Endothelial cell of umbilical vein (primary cell): ENCODE measurements around the gene MEF2C. TPM values are rescaled to one million over a fixed set of nuclear protein-coding genes. Genes with fewer than 3 reads are reported as not detected.

Experiments used
- BruUV-seq: library from RNA; stranded (reverse); fragments of 400-500 nt; replicated peaks from 2 replicates; lab custom pipeline; 2021; lab: Mats Ljungman, UMichigan
- CTCF ChIA-PET: fragments of 300-600, 350-600 bp; sonication (Branson Sonifier 250); formaldehyde crosslinking; loops from one replicate; lab custom pipeline; 2021; ENCODE audit warnings: antibody characterized with exemption, inconsistent platforms; lab: Charles Lee
- POLR2A ChIA-PET: fragments of 300-600, 350-600 bp; sonication (Branson Sonifier 250); formaldehyde crosslinking; loops from one replicate; lab custom pipeline; 2021; ENCODE audit warnings: antibody characterized with exemption, inconsistent platforms; lab: Charles Lee
- DNase-seq: peaks from one replicate; pipeline ENCODE4 v3.0.0-alpha.2; 2011; ENCODE audit warnings: low read depth, low spot score
- FAIRE-seq: peaks from 2 replicates; lab custom pipeline; 2011; peaks lifted over from hg19 to GRCh38; lab: Jason Lieb, UNC
- H2AFZ ChIP-seq: 2 replicates; pipeline ENCODE4 v1.6.0; 2012; ENCODE audit warnings: low read depth, low read length, control low read depth, inconsistent platforms
- H3K27ac ChIP-seq: 2 replicates; pipeline ENCODE4 v1.5.1; 2011; ENCODE audit warnings: low read depth, mild to moderate bottlenecking, control low read depth, low read length, moderate library complexity; ENCODE audit not compliant: insufficient read depth
- H3K27me3 ChIP-seq, 2 experiments: 2 replicates each; pipeline versions ENCODE4 v1.6.0 to v1.6.1; 2011; ENCODE audit warnings: low read length in 2 of 2, mixed read lengths in 1 of 2; ENCODE audit not compliant: control insufficient read depth in 2 of 2, insufficient read depth in 2 of 2
- H3K36me3 ChIP-seq, 2 experiments: 2 replicates in 1 of 2; 3 replicates in 1 of 2; pipeline ENCODE4 v1.5.1; 2011; ENCODE audit warnings: low read length in 2 of 2, mild to moderate bottlenecking in 1 of 2, moderate library complexity in 1 of 2; ENCODE audit not compliant: control insufficient read depth in 2 of 2, insufficient read depth in 2 of 2; ENCODE audit errors: extremely low read depth in 1 of 2
- H3K4me1 ChIP-seq: 3 replicates; pipeline ENCODE4 v1.5.1; 2011; ENCODE audit warnings: mild to moderate bottlenecking, low read length; ENCODE audit not compliant: control insufficient read depth, insufficient read depth; ENCODE audit errors: extremely low read depth
- H3K4me2 ChIP-seq: 2 replicates; pipeline ENCODE4 v1.6.1; 2011; ENCODE audit warnings: low read length, control low read depth, mixed read lengths; ENCODE audit not compliant: insufficient read depth
- H3K4me3 ChIP-seq, 3 experiments: fragments of 200-600 bp in 1 of 3; sonication (generic), shearing (Covaris generic) in 1 of 3; replicated peaks in 1 of 3; 2 replicates each; pipeline ENCODE4 v1.5.1; 2011 to 2016; ENCODE audit warnings: control low read depth in 3 of 3, low read length in 3 of 3, mild to moderate bottlenecking in 2 of 3, inconsistent platforms in 1 of 3, low read depth in 1 of 3, moderate library complexity in 1 of 3; ENCODE audit not compliant: insufficient read depth in 1 of 3
- H3K79me2 ChIP-seq: 2 replicates; pipeline ENCODE4 v1.6.0; 2012; ENCODE audit warnings: low read length, inconsistent platforms; ENCODE audit not compliant: control insufficient read depth, insufficient read depth
- H3K9ac ChIP-seq: replicated peaks from 2 replicates; pipeline ENCODE3; 2011; ENCODE audit warnings: low read length, control low read depth; ENCODE audit not compliant: insufficient read depth; ENCODE audit errors: extremely low read depth
- H3K9me1 ChIP-seq: replicated peaks from 3 replicates; pipeline ENCODE4 v1.6.0; 2011; ENCODE audit warnings: mild to moderate bottlenecking, low read length; ENCODE audit not compliant: control insufficient read depth, insufficient read depth; ENCODE audit errors: extremely low read depth
- H3K9me3 ChIP-seq: replicated peaks from 2 replicates; pipeline ENCODE4 v1.5.1; 2012; ENCODE audit warnings: low read length, inconsistent platforms; ENCODE audit not compliant: control insufficient read depth, insufficient read depth
- H4K20me1 ChIP-seq: replicated peaks from 2 replicates; pipeline ENCODE3; 2011; ENCODE audit warnings: mild to moderate bottlenecking, low read length; ENCODE audit not compliant: control insufficient read depth, insufficient read depth; ENCODE audit errors: extremely low read depth
- EZH2 ChIP-seq: IDR thresholded peaks from 2 replicates; pipeline ENCODE4 v1.6.1; 2012; ENCODE audit warnings: borderline replicate concordance, low read depth, mild to moderate bottlenecking, moderate library complexity, low read length, inconsistent platforms; ENCODE audit not compliant: severe bottlenecking
- FOS ChIP-seq: IDR thresholded peaks from 2 replicates; pipeline ENCODE4 v1.6.1; 2011; ENCODE audit warnings: mild to moderate bottlenecking, low read length, moderate library complexity, borderline replicate concordance; ENCODE audit not compliant: insufficient read depth
- GATA2 ChIP-seq: IDR thresholded peaks from 2 replicates; pipeline ENCODE4 v1.7.0; 2011; ENCODE audit warnings: low read depth, mild to moderate bottlenecking, moderate library complexity, mixed read lengths, low read length; ENCODE audit not compliant: insufficient read length, insufficient read depth
- JUN ChIP-seq: IDR thresholded peaks from 2 replicates; pipeline ENCODE4 v1.6.1; 2011; ENCODE audit warnings: borderline replicate concordance, low read depth; ENCODE audit not compliant: insufficient read length, insufficient read depth
- MYC ChIP-seq: IDR thresholded peaks from one replicate; pipeline ENCODE4 v1.6.1; 2011; ENCODE audit warnings: mild to moderate bottlenecking, low read depth, low read length
- POLR2A ChIP-seq: IDR thresholded peaks from 2 replicates; pipeline ENCODE4 v1.6.1; 2012; ENCODE audit warnings: low read depth, mild to moderate bottlenecking, control low read depth, low read length
- POLR2AphosphoS5 ChIP-seq: IDR thresholded peaks from 2 replicates; pipeline ENCODE4 v1.6.1; 2012; ENCODE audit warnings: low read depth, mild to moderate bottlenecking, control low read depth, low read length, moderate library complexity; ENCODE audit not compliant: insufficient read depth
- dilution Hi-C: fragments of 300-500 bp; cut with MboI; formaldehyde crosslinking; loops from one replicate; pipeline ENCODE4 v1.15.0; 2019; ENCODE audit warnings: low sequenced_read_pairs; ENCODE audit not compliant: extremely low pct_ligation_motif_present
- intact Hi-C: fragments of 100-400 bp; cut with micrococcal nuclease; formaldehyde crosslinking; loops from one replicate; pipeline ENCODE4 v1.10.0; 2022
- polyA plus RNA-seq, 4 experiments: library from polyadenylated mRNA; depleted of rRNA in 3 of 4; stranded (reverse) in 3 of 4; unstranded in 1 of 4; fragments of >200 nt; gene quantifications; 2 replicates each; pipeline versions ENCODE4 v1.2.1 to v1.2.3, GENCODE V29; 2011 to 2012; ENCODE audit warnings: missing spikeins in 1 of 4
- total RNA-seq: library from RNA; stranded (reverse); gene quantifications from 2 replicates; pipeline ENCODE4 v1.2.3, GENCODE V29; 2021
- TF ChIP-seq, protein P1 (sequence below), 2 donors: IDR thresholded peaks; 1 replicate in 1 of 2; 2 replicates in 1 of 2; pipeline ENCODE4 v1.5.1; 2011; ENCODE audit warnings: low read length in 2 of 2, mild to moderate bottlenecking in 2 of 2, moderate library complexity in 2 of 2, control low read depth in 1 of 2, inconsistent platforms in 1 of 2, low read depth in 1 of 2; ENCODE audit not compliant: insufficient read depth in 1 of 2; ENCODE audit errors: extremely low read depth in 1 of 2
- TF ChIP-seq, protein P2 (sequence below): IDR thresholded peaks from 2 replicates; pipeline ENCODE4 v1.6.1; 2011; ENCODE audit not compliant: insufficient read depth, insufficient read length

MEF2C gene
- total and polyA plus RNA-seq, 2 donors (not counting 3 experiments of a cell fraction or from before 2014, with no cell fraction given), result 21.2 to 67.7 TPM

DNA sequence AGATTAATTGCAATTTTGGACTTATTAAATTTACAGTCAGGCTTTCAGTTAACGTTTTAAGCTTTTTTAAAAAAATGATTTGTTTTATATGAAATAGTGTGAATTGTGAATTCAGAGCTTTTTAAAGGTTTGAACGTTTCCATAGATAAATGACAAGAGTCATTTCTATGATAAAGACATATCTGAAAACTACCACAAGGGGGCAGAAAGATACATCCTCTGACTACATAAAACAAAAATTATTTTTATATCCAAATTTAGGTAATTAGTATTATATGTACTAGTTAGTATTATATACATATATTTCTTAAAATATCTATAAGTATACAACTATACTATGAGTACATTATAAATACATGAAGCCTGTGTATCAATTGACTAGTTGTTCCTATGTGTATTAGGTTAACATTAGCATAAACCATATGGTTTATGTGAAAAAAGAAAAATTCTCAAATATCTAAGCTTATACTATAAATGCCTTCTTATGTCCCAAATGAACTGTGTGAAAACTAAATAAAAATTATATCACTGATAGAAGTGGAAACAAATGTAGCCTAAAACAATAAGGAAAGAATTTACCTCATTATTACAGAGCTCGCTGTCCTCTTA lies 155.2 kb downstream of the MEF2C start:
- peak; percentile 37 for DNase-seq
- Histone ChIP-seq H4K20me1 (no peaks in the 10 kb centered on the region), H3K27me3 (no peaks in the 10 kb centered on the region), H3K36me3 (peaks cover 3 to 4% of the 10 kb centered on the region in 2 experiments), H3K79me2 (no peaks in the 10 kb centered on the region), H3K4me1 (no peaks in the 10 kb centered on the region), H3K9me3 (no peaks in the 10 kb centered on the region), H3K4me3 (no peak overlapping the region), H3K9me1 (no peaks in the 10 kb centered on the region), H3K27ac (no peak overlapping the region), H2AFZ (no peak overlapping the region), H3K9ac (no peak overlapping the region), H3K4me2 (no peak overlapping the region)
- FAIRE-seq, result no peak
- ChIA-PET CTCF (interaction anchor here (0.6 to 9.6 kb wide), 58 partner anchors 12 to 1704 kb away, joined by 3 to 398 read pairs (median 4); partner anchors contain the start of gene MEF2C), POLR2A (no interaction called here)
- dilution Hi-C loops, result no loop called here
- no TSS peak for BruUV-seq
- TF ChIP-seq, protein P1, sequence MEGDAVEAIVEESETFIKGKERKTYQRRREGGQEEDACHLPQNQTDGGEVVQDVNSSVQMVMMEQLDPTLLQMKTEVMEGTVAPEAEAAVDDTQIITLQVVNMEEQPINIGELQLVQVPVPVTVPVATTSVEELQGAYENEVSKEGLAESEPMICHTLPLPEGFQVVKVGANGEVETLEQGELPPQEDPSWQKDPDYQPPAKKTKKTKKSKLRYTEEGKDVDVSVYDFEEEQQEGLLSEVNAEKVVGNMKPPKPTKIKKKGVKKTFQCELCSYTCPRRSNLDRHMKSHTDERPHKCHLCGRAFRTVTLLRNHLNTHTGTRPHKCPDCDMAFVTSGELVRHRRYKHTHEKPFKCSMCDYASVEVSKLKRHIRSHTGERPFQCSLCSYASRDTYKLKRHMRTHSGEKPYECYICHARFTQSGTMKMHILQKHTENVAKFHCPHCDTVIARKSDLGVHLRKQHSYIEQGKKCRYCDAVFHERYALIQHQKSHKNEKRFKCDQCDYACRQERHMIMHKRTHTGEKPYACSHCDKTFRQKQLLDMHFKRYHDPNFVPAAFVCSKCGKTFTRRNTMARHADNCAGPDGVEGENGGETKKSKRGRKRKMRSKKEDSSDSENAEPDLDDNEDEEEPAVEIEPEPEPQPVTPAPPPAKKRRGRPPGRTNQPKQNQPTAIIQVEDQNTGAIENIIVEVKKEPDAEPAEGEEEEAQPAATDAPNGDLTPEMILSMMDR (IDR thresholded peaks at IDR 0.05; ENCODE audit: extremely low read depth in 1 of 2, insufficient read depth in 1 of 2, low read depth in 1 of 2, low read length in 2 of 2), result peak in 1 of 2 donors; percentile 24
- no peak for TF ChIP-seq POLR2A
- TF ChIP-seq EZH2, result no peak
- intact Hi-C loops, result loop anchor here (1.0 to 10.0 kb wide), 7 partner anchors 367 to 1659 kb away; no protein-coding TSS in a partner anchor

DNA sequence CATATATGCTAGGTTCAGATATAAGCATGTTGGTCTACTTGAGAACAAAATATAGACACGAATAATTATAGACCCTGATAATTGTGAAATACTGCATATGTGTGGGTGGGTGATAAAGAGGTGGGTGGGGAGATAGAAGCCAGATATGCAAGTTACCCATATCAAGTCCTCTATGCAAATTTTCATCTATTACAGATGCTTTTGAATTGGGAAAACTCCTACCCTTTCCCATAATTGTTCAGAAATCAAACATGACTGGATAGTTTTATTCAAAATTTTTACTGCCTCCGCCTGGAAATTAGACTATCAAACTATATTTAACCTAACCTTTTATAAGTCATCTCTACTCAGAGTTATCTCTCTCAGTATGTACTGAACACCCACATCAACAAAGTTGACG lies 157.5 kb downstream of the MEF2C start:
- no peak overlapping the region for H2AFZ ChIP-seq
- no peaks in the 10 kb centered on the region for H3K9me1 ChIP-seq
- H3K27me3 ChIP-seq, result no peaks in the 10 kb centered on the region
- peaks cover 7% of the 10 kb centered on the region in 2 experiments for H3K36me3 ChIP-seq
- no peak for DNase-seq
- H4K20me1 ChIP-seq, result no peaks in the 10 kb centered on the region
- TF ChIP-seq, protein P2, sequence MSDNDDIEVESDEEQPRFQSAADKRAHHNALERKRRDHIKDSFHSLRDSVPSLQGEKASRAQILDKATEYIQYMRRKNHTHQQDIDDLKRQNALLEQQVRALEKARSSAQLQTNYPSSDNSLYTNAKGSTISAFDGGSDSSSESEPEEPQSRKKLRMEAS, result no peak
- TF ChIP-seq POLR2A (no peak), FOS (no peak), EZH2 (no peak), JUN (no peak), GATA2 (no peak), MYC (no peak), POLR2AphosphoS5 (no peak)
- TF ChIP-seq, protein P1 (IDR thresholded peaks at IDR 0.05; ENCODE audit: extremely low read depth in 1 of 2, insufficient read depth in 1 of 2, low read depth in 1 of 2, low read length in 2 of 2), result no peak
- no peak overlapping the region for H3K4me3 ChIP-seq
- no peaks in the 10 kb centered on the region for H3K9me3 ChIP-seq
- BruUV-seq, result no TSS peak
- no peak overlapping the region for H3K9ac ChIP-seq
- no peaks in the 10 kb centered on the region for H3K79me2 ChIP-seq
- no peak overlapping the region for H3K4me2 ChIP-seq
- ChIA-PET POLR2A (no interaction called here), CTCF (interaction anchor here (1.3 to 9.6 kb wide), 7 partner anchors 11 to 1539 kb away, joined by 3 to 398 read pairs (median 20); partner anchors contain the start of gene MEF2C)
- no peak overlapping the region for H3K27ac ChIP-seq
- no peaks in the 10 kb centered on the region for H3K4me1 ChIP-seq
- intact Hi-C loops (loop anchor here (5.0 to 10.0 kb wide), 6 partner anchors 369 to 1662 kb away; no protein-coding TSS in a partner anchor), dilution Hi-C loops (no loop called here)
- FAIRE-seq, result no peak
